ENCODE measurements around the gene SLC9B1. TPM values are rescaled to one million over a fixed set of nuclear protein-coding genes. Genes with fewer than 3 reads are reported as not detected.

SLC9B1 gene
- total and polyA plus RNA-seq, 2 of the 13 experiments (the other 11 are each of a cell fraction or from before 2014, with no cell fraction given): 0.17 to 0.20 TPM

DNA sequence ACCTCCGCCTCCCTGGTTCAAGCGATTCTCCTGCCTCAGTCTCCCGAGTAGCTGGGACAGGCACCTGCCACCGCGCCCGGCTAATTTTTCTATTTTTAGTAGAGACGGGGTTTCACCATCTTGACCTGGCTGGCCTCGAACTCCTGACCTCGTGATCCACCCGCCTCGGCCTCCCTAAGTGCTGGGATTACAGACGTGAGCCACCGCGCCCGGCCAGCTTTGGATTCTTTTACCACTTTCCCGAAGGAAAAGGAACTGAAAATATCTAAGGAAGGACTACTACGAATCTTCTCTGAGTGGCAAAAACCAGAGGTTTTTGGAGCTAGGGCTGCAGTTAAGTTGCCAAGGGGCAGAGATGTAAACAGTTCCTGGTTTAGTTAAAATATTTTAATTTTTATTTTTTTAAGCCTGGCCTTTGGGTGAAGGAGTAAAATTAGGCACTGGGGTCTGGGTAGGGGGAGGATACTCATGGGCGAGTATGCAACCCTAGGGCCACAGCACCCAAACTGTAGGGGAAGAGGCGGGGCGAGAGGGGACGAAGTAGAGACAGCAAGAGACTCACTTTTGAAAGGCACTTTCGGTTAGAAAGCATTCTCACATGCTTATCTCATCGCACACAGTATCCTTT lies 151.2 kb downstream of the SLC9B1 start (continued):
- TF ChIP-seq ISX (CRISPR knock-in tag; conservative IDR thresholded peaks at IDR 0.05) (no peak), MAFK (conservative IDR thresholded peaks at IDR 0.05 in 1 of 2, IDR thresholded peaks at IDR 0.05 in 1 of 2; ENCODE audit: low read length in 2 of 2) (no peak), ZMYM4 (CRISPR knock-in tag; IDR thresholded peaks at IDR 0.05) (no peak), MTF2 (CRISPR knock-in tag; IDR thresholded peaks at IDR 0.05; ENCODE audit: borderline replicate concordance) (peak; percentile 20), RORA (CRISPR knock-in tag; IDR thresholded peaks at IDR 0.05) (no peak), KAT7 (CRISPR knock-in tag; IDR thresholded peaks at IDR 0.05; ENCODE audit: borderline replicate concordance) (no peak), KLF15 (CRISPR knock-in tag; IDR thresholded peaks at IDR 0.05; ENCODE audit: borderline replicate concordance) (0 out of 2 replicates have a peak, but pooled peaks have one; percentile 24), HDAC2 (CRISPR knock-in tag; IDR thresholded peaks at IDR 0.05) (no peak), NAIF1 (CRISPR knock-in tag; IDR thresholded peaks at IDR 0.05; ENCODE audit: borderline replicate concordance) (0 out of 2 replicates have a peak, but pooled peaks have one; percentile 24), ZNF598 (CRISPR knock-in tag; IDR thresholded peaks at IDR 0.05; ENCODE audit: borderline replicate concordance) (0 out of 2 replicates have a peak, but pooled peaks have one; percentile 9), SOX13 (IDR thresholded peaks at IDR 0.05) (0 out of 2 replicates have a peak, but pooled peaks have one; percentile 11), SOX13 (CRISPR knock-in tag; conservative IDR thresholded peaks at IDR 0.05 in 1 of 2, IDR thresholded peaks at IDR 0.05 in 1 of 2) (no peak), RCOR2 (CRISPR knock-in tag; IDR thresholded peaks at IDR 0.05) (no peak), HOXA5 (CRISPR knock-in tag; IDR thresholded peaks at IDR 0.05) (peak; percentile 6; the same call in 1 of the 2 replicates), MEIS2 (CRISPR knock-in tag; IDR thresholded peaks at IDR 0.05) (peak; percentile 13; the same call in 1 of the 2 replicates), ZNF317 (CRISPR knock-in tag; IDR thresholded peaks at IDR 0.05) (no peak), ZNF234 (CRISPR knock-in tag; conservative IDR thresholded peaks at IDR 0.05) (0 out of 2 replicates have a peak, but pooled peaks have one; percentile 0), ZMYM2 (CRISPR knock-in tag; IDR thresholded peaks at IDR 0.05) (0 out of 2 replicates have a peak, but pooled peaks have one; percentile 39), ZNF724P (CRISPR knock-in tag; IDR thresholded peaks at IDR 0.05; ENCODE audit: borderline replicate concordance) (no peak), ZFYVE20 (CRISPR knock-in tag; IDR thresholded peaks at IDR 0.05; ENCODE audit: borderline replicate concordance, low read depth) (no peak)
- TF ChIP-seq, protein P1, sequence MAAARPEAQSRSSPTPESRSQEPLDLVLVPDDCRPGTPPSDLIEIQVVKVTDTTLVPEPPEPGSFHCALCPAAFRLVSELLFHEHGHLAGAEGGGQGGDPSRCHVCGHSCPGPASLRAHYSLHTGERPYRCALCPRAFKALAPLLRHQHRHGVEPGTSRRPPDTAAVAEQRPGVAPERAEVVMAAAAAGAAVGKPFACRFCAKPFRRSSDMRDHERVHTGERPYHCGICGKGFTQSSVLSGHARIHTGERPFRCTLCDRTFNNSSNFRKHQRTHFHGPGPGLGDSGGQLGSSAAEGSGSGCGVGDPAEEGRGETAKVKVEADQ (CRISPR knock-in tag; IDR thresholded peaks at IDR 0.05; ENCODE audit: borderline replicate concordance): no peak
- TF ChIP-seq, protein P2, sequence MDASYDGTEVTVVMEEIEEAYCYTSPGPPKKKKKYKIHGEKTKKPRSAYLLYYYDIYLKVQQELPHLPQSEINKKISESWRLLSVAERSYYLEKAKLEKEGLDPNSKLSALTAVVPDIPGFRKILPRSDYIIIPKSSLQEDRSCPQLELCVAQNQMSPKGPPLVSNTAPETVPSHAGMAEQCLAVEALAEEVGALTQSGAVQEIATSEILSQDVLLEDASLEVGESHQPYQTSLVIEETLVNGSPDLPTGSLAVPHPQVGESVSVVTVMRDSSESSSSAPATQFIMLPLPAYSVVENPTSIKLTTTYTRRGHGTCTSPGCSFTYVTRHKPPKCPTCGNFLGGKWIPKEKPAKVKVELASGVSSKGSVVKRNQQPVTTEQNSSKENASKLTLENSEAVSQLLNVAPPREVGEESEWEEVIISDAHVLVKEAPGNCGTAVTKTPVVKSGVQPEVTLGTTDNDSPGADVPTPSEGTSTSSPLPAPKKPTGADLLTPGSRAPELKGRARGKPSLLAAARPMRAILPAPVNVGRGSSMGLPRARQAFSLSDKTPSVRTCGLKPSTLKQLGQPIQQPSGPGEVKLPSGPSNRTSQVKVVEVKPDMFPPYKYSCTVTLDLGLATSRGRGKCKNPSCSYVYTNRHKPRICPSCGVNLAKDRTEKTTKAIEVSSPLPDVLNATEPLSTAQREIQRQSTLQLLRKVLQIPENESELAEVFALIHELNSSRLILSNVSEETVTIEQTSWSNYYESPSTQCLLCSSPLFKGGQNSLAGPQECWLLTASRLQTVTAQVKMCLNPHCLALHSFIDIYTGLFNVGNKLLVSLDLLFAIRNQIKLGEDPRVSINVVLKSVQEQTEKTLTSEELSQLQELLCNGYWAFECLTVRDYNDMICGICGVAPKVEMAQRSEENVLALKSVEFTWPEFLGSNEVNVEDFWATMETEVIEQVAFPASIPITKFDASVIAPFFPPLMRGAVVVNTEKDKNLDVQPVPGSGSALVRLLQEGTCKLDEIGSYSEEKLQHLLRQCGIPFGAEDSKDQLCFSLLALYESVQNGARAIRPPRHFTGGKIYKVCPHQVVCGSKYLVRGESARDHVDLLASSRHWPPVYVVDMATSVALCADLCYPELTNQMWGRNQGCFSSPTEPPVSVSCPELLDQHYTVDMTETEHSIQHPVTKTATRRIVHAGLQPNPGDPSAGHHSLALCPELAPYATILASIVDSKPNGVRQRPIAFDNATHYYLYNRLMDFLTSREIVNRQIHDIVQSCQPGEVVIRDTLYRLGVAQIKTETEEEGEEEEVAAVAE (CRISPR knock-in tag; IDR thresholded peaks at IDR 0.05; ENCODE audit: borderline replicate concordance): 0 out of 2 replicates have a peak, but pooled peaks have one; percentile 0
